Liver (tissue), 9 donors: Measurements from ENCODE around the gene GMFB. TPM values are rescaled to one million over a fixed set of nuclear protein-coding genes. Genes with fewer than 3 reads are reported as not detected.

Experiments used
- DNase-seq: peaks from one replicate; pipeline ENCODE4 v3.0.0-alpha.2; 2017; ENCODE audit warnings: low spot score
- H3K27ac ChIP-seq, 2 donors: one replicate each; pipeline ENCODE4 v1.7.0; 2013; ENCODE audit warnings: inconsistent platforms in 2 of 2, low read length in 2 of 2, control low read depth in 1 of 2, low read depth in 1 of 2, mild to moderate bottlenecking in 1 of 2
- H3K27me3 ChIP-seq, 4 donors: one replicate each; pipeline versions ENCODE4 v1.6.1 to v1.7.0; 2013; ENCODE audit warnings: low read length in 3 of 4, inconsistent platforms in 1 of 4, mild to moderate bottlenecking in 1 of 4, moderate library complexity in 1 of 4; ENCODE audit not compliant: control insufficient read depth in 4 of 4, insufficient read depth in 4 of 4
- H3K36me3 ChIP-seq, 4 donors: one replicate each; pipeline versions ENCODE4 v1.6.1 to v1.7.0; 2013; ENCODE audit warnings: low read length in 3 of 4, mild to moderate bottlenecking in 3 of 4, low read depth in 1 of 4, moderate library complexity in 1 of 4; ENCODE audit not compliant: control insufficient read depth in 4 of 4, insufficient read depth in 3 of 4
- H3K4me1 ChIP-seq, 4 donors: one replicate each; pipeline versions ENCODE4 v1.6.1 to v1.7.0; 2013; ENCODE audit warnings: low read length in 3 of 4, mild to moderate bottlenecking in 3 of 4, moderate library complexity in 1 of 4; ENCODE audit not compliant: control insufficient read depth in 4 of 4, insufficient read depth in 4 of 4
- H3K4me3 ChIP-seq, 3 donors: one replicate each; pipeline versions ENCODE4 v1.6.1 to v1.7.0; 2013; ENCODE audit warnings: low read length in 3 of 3, control low read depth in 1 of 3, low read depth in 1 of 3, mild to moderate bottlenecking in 1 of 3
- H3K9ac ChIP-seq, 2 donors: one replicate each; pipeline ENCODE4 v1.7.0; 2013; ENCODE audit warnings: low read length in 2 of 2, mild to moderate bottlenecking in 2 of 2, moderate library complexity in 2 of 2, control low read depth in 1 of 2, low read depth in 1 of 2
- H3K9me3 ChIP-seq, 4 donors: one replicate each; pipeline versions ENCODE4 v1.6.1 to v1.7.0; 2013; ENCODE audit warnings: low read length in 3 of 4; ENCODE audit not compliant: control insufficient read depth in 4 of 4
- FOXA1 ChIP-seq: IDR thresholded peaks from 2 replicates; pipeline ENCODE4 v1.6.1; 2016; ENCODE audit warnings: antibody characterized with exemption
- FOXA2 ChIP-seq: IDR thresholded peaks from 2 replicates; pipeline ENCODE4 v1.6.1; 2016; ENCODE audit warnings: antibody characterized with exemption
- HNF4A ChIP-seq, 2 donors: conservative IDR thresholded peaks; 2 replicates each; pipeline ENCODE4 v1.6.1; 2016; ENCODE audit warnings: antibody characterized with exemption in 2 of 2, mild to moderate bottlenecking in 2 of 2
- HNF4G ChIP-seq: IDR thresholded peaks from 2 replicates; pipeline ENCODE4 v1.6.1; 2016; ENCODE audit warnings: antibody characterized with exemption
- RAD21 ChIP-seq, 2 donors: IDR thresholded peaks; 2 replicates each; pipeline ENCODE4 v1.6.1; 2016; ENCODE audit warnings: antibody characterized with exemption in 2 of 2, mild to moderate bottlenecking in 2 of 2
- RXRA ChIP-seq, 2 donors: IDR thresholded peaks; 2 replicates each; pipeline ENCODE4 v1.6.1; 2017 to 2018; ENCODE audit warnings: antibody characterized with exemption in 2 of 2, mild to moderate bottlenecking in 1 of 2
- WGBS: extraction: QIAGEN DNeasy Blood & Tissue Kit; methylation state at CpG from one replicate; pipeline ENCODE4 v1.1.7; 2013; 5-methylcytosine and 5-hydroxymethylcytosine counted together
- polyA plus RNA-seq, 2 donors: library from polyadenylated mRNA; stranded (reverse) in 1 of 2; unstranded in 1 of 2; fragments of 200-250 nt in 1 of 2; fragments of >200 nt in 1 of 2; fragmentation: Nextera tagmentation in 1 of 2; extraction: Ambion mirVana in 1 of 2; gene quantifications; one replicate each; pipeline versions ENCODE4 v1.2.1 to v1.2.3, GENCODE V29; 2013 to 2015
- total RNA-seq, 2 donors: library from RNA; depleted of rRNA; stranded (reverse); fragments of >200 nt; gene quantifications; one replicate each; pipeline ENCODE4 v1.2.3, GENCODE V29; 2014
- donor health status: healthy.
- donor health status: healthy.
- donor health status: healthy.
- donor health status: healthy.
- donor health status: healthy.

GMFB gene
- total and polyA plus RNA-seq, 4 donors, result 13.3 to 26.3 (median 20.6) TPM

DNA sequence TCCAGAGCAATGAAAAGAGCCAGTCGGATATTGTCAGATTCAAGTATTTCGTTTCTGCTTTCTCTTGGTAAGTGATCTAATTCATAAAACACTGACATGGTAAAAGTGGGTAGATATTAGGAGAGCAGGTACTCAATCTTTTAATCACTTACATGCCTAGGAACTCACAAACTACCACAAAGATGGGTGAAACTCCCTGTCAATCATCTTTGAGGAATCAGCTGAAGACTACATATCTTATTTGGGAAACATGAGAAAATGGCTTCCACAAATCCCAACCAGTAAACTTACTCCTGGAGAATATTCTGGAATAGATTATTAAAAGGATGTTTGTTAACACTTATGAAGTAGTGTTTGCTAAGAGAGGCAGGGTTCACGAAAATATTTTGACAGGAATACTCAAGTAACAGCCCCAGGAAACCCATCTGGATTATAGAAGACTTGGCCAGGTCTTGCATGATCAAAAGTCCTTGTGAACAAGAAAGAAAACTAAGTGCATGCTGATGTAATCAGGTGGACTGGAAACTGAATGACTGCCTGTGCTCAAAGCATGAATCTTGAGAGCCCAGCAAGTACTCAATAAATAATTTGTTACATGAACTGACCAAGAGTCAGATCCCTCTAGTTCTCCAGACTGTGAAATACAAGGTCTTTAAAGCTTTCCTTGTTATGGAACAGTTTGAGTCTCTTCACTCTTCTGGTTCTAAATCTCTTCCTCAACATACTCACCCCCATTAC, 63.1 kb downstream of the GMFB start:
- H3K27ac ChIP-seq, result no peak overlapping the region
- peaks cover 0 to 6% (median 0%) of the 10 kb centered on the region in 4 donors for H3K4me1 ChIP-seq
- no peak overlapping the region for H3K9ac ChIP-seq
- TF ChIP-seq FOXA2 (no peak), RAD21 (IDR thresholded peaks at IDR 0.05) (no peak), HNF4A (conservative IDR thresholded peaks at IDR 0.05) (no peak), FOXA1 (no peak), HNF4G (no peak)
- WGBS, result 92% methylated on average over 3 of the region's 3 CpGs
- peaks cover 0 to 37% (median 32%) of the 10 kb centered on the region in 4 donors for H3K36me3 ChIP-seq
- no peak overlapping the region for H3K4me3 ChIP-seq
- H3K27me3 ChIP-seq, result no peaks in the 10 kb centered on the region
- DNase-seq, result no peak
- H3K9me3 ChIP-seq, result no peaks in the 10 kb centered on the region

GRCh38 chr14:54425068-54425467, 63.7 kb downstream of the GMFB start:
- Histone ChIP-seq H3K36me3 (peaks cover 0 to 34% (median 31%) of the 10 kb centered on the region in 4 donors), H3K27me3 (no peaks in the 10 kb centered on the region), H3K4me3 (no peak overlapping the region), H3K27ac (no peak overlapping the region), H3K4me1 (peaks cover 0 to 6% (median 0%) of the 10 kb centered on the region in 4 donors), H3K9me3 (no peaks in the 10 kb centered on the region), H3K9ac (no peak overlapping the region)
- 87% methylated on average over 2 of the region's 2 CpGs for WGBS
- no peak for DNase-seq
- no peak for TF ChIP-seq RXRA (IDR thresholded peaks at IDR 0.05)

Other genes with a start within 250 kb of the GMFB start
- gene CDKN3, start 92.0 kb downstream of the GMFB start, total RNA-seq, result 10 to 100 TPM in 1 of 2 donors, under 1 TPM in 1; 0.50 to 33.9 TPM
- 1 to 10 TPM; 1.5 to 4.1 TPM for gene CDKN3, start 92.0 kb downstream of the GMFB start, polyA plus RNA-seq
- 100 to 1,000 TPM in 1 of 2 donors, 10 to 100 TPM in 1; 33.9 to 102 TPM for gene CNIH1, start 47.6 kb downstream of the GMFB start, total RNA-seq
- gene CNIH1, start 47.6 kb downstream of the GMFB start, polyA plus RNA-seq, result 100 to 1,000 TPM; 129 to 193 TPM
- gene CGRRF1, start 20.9 kb upstream of the GMFB start, total RNA-seq, result 1 to 10 TPM; 4.9 to 5.2 TPM
- 10 to 100 TPM in 1 of 2 donors, 1 to 10 TPM in 1; 4.6 to 11.2 TPM for gene CGRRF1, start 20.9 kb upstream of the GMFB start, polyA plus RNA-seq
- gene SAMD4A, start 78.1 kb upstream of the GMFB start, total RNA-seq, result 10 to 100 TPM in 1 of 2 donors, 1 to 10 TPM in 1; 4.3 to 17.8 TPM
- gene SAMD4A, start 78.1 kb upstream of the GMFB start, polyA plus RNA-seq, result 10 to 100 TPM in 1 of 2 donors, 1 to 10 TPM in 1; 5.1 to 11.2 TPM